Fibroblast of villous mesenchyme (primary cell): ENCODE data around the gene PHF2. TPM values are rescaled to one million over a fixed set of nuclear protein-coding genes. Genes with fewer than 3 reads are reported as not detected.

Experiments
- DNase-seq: peaks from one replicate; pipeline ENCODE4 v3.0.0-alpha.2; 2010; ENCODE audit warnings: low read depth
- H3K4me3 ChIP-seq: 2 replicates; pipeline ENCODE4 v1.5.1; 2011; ENCODE audit warnings: low read depth, mild to moderate bottlenecking, low read length
- CTCF ChIP-seq: IDR thresholded peaks from 2 replicates; pipeline ENCODE4 v1.5.1; 2012; ENCODE audit warnings: low read depth, mild to moderate bottlenecking, low read length; ENCODE audit not compliant: insufficient read depth
- total RNA-seq: library from RNA; depleted of rRNA; stranded (reverse); fragments of >200 nt; gene quantifications from 2 replicates; pipeline ENCODE4 v1.2.3, GENCODE V29; 2012

PHF2 gene
- total RNA-seq, 1 donor, result 15.5 TPM

GRCh38 chr9:93648181-93648580 lies 71.8 kb downstream of the PHF2 start:
- no peak for DNase-seq
- TF ChIP-seq CTCF, result no peak
- no peak overlapping the region for H3K4me3 ChIP-seq

- TF ChIP-seq CTCF, result no peak
- DNase-seq, result no peak
- no peak overlapping the region for H3K4me3 ChIP-seq
These were observed 72.5 kb downstream of the PHF2 start for GRCh38 chr9:93648836-93649235.

- no peak for DNase-seq
- TF ChIP-seq CTCF, result no peak
These were observed 73.4 kb downstream of the PHF2 start for GRCh38 chr9:93649610-93650261.

GRCh38 chr9:93650448-93650847 lies 74.1 kb downstream of the PHF2 start:
- no peak for TF ChIP-seq CTCF
- DNase-seq, result no peak
- no peak overlapping the region for H3K4me3 ChIP-seq

More at GRCh38 chr9:93649610-93650261, 73.4 kb downstream of the PHF2 start:
- no peak overlapping the region for H3K4me3 ChIP-seq

- H3K4me3 ChIP-seq, result no peak overlapping the region
- TF ChIP-seq CTCF, result no peak
- no peak for DNase-seq
These were observed 75.2 kb downstream of the PHF2 start for GRCh38 chr9:93651521-93651950.

GRCh38 chr9:93652604-93653592 lies 76.5 kb downstream of the PHF2 start:
- DNase-seq, result no peak
- H3K4me3 ChIP-seq, result no peak overlapping the region
- TF ChIP-seq CTCF, result no peak
